Lower leg skin (tissue), 3 donors: ENCODE measurements around the gene DGLUCY.

ENCODE experiments used
- CTCF ChIP-seq, 3 donors: fragments of 450-650 bp; IDR thresholded peaks; one replicate each; pipeline ENCODE4 v1.5.1; 2016; ENCODE audit warnings: antibody characterized with exemption in 3 of 3, mild to moderate bottlenecking in 3 of 3, moderate library complexity in 2 of 3
- POLR2A ChIP-seq, 2 donors: fragments of 450-650 bp; IDR thresholded peaks; one replicate each; pipeline ENCODE4 v1.6.1; 2016 to 2017; ENCODE audit warnings: antibody characterized with exemption in 2 of 2, mild to moderate bottlenecking in 1 of 2, moderate library complexity in 1 of 2

- TF ChIP-seq CTCF (IDR thresholded peaks at IDR 0.05) (no peak), POLR2A (IDR thresholded peaks at IDR 0.05) (no peak)
These were observed 21.2 kb downstream of the DGLUCY start for GRCh38 chr14:91135039-91135438.
